IPS DF 4.7 (cell line): ENCODE results near the gene IREB2.

Experiments used
- DNase-seq: peaks from one replicate; pipeline ENCODE4 v3.0.0-alpha.2; 2013; ENCODE audit warnings: low spot score; ENCODE audit errors: extremely low read depth

Gene IREB2

DNA sequence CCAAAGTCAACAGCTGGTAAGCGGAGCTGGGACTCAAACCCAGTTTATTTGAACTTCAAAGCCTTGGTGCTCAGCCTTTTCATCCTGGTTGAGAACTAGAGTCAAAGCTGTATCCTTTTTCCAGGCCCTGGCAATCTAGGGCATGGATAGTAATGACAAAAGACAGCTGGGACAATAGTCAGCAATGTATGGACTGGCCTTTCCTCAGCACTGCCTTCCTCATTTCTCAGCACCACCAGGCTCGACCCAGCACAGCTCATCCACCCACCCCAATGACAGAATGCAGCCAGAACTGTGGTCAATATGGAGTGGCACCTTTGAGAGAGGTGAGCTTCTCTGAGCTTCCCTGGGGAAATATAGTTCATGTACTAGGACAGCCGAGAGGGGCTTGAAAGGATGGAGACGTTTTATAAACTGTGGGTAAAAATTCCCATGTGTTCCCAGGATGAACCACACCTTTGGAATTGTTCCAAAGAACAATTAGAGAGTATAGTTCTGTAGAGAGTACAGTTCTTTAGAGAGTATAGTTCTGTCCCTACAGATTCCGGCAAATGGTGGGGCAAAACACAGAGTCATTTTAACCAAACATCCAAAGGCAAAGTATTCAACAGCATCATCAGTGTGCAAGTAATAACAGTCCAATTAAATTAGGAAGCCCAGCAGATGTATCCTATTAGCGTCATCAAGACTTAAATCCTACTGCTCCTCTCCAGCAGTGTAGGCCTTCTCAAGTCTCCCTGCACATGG is 30.2 kb upstream of the IREB2 start:
- DNase-seq: no peak

DNA sequence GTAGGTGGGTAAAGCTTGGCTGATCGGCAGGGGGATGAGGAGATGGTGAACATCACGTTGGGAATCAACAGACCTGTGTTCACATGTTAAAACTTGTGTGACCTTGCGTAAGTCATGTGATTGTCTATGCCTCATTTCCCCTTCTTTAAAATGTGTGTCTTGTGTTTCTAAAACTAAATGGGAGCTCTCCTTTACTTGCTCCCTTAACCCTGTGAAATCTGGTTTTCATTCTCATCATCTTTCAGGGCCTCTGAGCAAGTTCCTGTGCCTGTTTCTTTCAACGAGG is 29.7 kb upstream of the IREB2 start:
- no peak for DNase-seq

DNA sequence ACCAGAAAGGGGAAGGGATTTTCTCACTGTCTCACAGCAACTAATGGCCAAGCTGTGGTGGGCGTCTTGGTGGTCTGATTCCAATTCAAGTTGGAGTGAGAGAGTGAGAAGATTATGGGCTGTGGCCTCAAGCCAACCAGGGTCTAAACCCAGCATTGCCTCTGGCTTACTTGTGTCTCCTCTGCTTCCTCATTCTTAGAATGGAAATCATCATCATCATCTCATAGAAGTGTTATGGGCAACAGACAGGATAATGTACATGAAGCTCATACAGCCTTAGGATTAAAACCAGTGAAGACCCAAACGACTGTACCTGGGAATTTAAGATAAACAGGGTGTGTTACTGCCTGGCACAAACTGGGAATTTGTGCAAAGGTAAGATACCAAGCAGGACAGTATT is 29.1 kb upstream of the IREB2 start:
- DNase-seq: no peak

DNA sequence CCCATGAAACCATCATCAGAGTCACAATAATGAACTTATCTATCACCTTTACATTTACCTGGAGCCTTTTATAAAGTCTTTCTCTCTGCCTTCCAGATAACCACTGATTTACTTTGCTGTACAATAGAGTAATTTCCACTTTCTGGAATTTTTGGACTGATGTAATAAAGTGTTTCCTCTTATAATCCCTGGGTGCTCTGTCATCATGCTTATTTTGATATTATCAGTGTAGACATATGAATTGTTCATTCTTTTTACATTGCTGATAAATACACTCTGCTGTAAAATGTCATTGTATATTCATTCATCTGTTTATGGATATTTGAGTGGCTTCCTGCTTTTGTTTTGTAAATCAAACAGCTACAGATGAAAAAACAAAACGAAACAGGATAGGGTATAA is 27.0 kb upstream of the IREB2 start:
- DNase-seq: no peak

DNA sequence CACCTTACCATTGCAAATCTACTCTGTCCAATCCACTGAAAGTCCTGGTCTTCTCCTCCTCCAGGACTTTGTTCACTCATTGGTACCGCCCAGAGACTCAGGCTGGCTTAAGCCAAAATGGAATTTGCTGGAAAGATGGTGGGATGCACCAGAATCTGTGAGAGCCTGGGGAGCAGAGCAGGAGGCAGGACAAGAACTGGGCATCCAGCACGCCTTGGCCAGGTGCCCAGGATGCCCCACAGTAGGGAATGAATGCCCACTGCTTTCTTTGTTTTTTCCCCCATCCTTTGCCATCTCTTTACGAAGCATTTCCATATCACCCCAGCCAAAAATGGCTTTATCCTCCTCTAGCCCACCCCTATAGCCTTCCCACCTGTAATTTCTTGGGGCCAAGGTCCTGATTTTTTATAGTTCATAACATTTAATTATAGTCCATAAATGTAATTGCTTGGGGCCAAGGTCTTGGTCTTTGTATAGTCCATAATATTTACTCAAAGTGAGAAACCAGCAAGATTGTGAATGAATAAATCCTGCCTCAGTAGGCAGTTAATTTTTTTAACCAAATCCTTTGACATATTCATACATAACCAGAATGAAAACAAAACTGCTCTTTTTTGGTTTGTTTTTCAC is 23.3 kb upstream of the IREB2 start:
- DNase-seq: no peak

DNA sequence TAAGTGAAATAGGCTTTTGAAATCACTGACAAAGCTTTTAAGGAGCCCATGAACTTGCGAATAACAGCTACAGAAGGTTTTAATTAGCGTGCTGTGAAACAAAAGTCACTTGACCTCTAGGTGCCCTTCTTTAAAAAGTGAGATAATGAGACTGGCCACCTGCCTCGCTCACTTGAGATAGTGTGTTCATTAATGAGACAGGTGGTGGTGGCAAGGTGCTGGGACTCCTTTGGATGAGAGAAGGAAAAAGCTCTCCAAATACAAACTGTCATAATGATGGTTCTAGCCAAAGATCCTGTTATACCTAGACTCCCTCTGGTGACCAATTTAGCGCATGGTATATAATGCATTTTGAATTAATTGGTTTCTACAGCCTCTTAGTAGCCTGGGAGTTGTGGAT is 22.7 kb upstream of the IREB2 start:
- DNase-seq: no peak

DNA sequence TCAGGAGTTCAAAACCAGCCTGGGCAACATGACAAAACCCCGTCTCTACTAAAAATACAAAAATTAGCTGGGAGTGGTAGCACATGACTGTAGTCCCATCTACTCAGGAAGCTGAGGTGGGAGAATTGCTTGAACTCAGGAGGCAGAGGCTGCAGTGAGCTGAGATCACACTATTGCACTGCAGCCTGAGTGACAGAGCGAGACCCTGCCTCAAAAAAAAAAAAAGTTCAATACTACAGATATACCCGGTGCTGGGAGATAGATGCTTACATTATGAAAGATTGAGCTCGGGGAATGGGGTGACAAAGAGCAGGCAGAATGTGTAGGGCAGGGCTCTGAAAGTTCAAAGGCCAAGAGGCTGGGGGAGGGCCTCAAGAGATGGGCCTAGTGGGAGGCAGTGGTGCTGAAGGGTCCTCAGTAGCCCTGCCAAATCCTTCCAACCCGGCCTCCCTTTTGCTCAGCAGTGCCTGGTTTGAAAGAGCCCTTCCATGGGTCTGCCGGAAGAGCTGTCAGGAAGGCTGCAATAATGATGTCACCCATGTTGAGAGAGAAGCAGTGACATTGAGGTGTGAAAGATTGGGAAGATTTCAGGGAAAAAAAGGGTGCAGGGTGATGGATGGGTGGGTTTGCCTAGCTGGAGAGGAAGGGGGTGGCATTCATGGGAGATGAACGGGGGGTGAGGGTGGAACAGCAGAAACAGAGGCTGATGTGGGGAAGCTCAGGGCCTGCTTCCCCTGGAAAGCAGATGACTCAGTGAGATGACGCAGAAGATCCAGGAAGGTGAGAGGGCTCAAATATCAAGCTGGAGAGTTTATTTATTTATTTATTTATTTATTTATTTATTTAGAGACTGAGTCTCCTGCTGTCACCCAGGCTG is 20.0 kb upstream of the IREB2 start:
- DNase-seq: no peak

DNA sequence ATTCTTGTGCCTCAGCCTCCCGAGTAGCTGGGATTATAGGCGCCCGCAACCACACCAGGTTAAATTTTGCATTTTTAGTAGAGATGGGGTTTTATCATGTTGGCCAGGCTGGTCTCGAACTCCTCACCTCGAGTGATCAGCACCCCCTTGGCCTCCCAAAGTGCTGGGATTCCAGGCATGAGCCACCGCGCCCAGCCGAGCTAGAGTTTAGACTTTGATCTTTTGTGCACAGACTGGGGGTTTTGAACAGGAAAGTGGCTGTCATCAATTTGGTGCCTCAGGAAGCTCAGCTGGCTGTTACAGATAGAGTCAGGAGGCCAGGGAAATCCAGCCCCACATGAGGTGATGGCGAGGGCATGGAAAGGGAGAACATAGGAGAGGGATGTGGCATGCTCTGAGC is 19.3 kb upstream of the IREB2 start:
- no peak for DNase-seq

DNA sequence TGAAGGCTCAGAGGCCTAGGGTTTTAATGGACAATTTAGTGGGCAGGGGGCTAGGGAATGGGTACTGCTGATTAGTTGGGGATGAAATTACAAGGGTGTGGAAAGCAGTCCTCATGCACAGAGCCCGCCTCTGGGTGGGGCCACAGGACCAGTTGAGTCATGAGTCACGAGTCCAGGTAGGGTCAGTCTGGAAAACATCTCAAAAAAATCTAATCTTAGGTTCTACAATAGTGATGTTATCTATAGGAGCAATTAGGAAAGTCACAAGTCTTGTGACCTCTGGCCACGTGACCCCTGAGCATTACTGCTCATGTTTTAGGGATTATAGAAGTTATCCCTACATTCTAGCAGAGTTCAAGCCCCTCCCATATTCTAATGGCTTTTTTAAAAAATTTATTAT is 18.6 kb upstream of the IREB2 start:
- DNase-seq: no peak

DNA sequence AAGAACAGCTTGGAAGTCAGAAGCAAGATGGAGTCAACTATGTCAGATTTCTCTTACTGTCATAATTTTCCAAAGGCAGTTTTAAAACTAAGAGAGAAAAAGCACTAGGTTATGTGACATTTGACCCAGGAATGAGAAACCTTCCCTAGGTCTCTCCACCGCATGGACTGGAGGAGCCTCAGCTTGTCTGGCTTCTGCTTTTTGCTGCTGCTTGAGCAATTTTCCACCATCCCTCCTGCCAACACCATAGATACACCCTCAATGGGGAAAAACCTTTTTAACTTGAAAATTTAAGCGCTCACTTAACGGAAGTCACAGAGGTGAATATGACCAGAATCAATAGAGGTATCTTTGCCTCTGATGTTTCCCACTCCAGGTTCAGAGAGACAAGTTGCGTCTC is 17.8 kb upstream of the IREB2 start:
- no peak for DNase-seq

DNA sequence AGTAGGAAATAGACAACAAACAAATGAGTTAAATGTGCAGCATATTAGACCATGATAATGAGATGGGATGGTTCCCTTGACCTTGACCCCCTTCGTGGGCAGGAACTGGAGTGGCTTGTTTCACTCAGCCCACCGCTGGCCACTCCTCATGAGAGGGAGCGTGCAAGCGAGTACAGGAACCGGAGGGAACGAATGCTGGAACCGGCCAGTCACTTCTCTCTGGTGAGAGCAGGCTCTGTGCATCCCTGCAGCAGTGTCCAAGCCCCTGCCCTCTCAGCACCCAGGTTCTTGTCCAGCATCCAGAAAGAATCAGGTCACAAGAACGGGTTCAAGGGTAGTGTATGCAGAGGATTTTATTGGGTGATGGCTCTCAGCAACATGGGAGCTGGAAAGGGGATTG is 17.2 kb upstream of the IREB2 start:
- DNase-seq: no peak

DNA sequence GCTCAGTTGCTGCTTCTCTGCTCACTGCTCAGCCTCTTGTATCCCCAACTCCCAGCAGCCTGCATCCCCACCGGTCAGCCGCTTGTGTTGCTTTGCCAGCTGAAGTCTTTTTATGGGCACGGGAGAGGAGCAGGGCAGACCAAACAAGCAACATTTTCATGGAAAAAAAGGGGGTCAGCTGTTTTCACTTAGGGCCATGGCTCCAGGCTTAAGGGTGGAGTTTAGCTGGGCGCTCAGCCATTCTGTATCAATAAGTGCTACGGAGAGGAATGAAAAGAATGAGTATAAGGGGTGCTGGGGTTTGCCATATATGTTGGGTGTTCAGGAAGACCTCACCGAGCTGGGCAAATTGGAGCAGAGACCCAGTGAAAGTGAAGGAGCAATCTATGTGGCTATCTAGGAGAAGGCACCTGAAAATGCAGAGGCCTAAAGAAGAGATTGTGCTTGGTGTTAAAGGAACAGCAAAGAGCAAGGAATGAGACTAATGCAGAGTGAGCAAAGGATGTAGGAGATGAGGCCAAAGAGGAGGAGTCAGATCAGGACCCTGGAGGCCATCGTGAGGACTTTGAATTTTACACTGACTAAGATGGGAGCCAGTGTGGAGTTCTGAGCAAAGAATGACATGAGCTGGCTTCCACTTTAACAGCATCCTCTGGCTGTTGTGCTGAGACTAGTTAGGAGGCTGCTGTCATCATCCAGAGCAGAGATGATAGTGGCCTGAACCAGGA is 16.6 kb upstream of the IREB2 start:
- no peak for DNase-seq

DNA sequence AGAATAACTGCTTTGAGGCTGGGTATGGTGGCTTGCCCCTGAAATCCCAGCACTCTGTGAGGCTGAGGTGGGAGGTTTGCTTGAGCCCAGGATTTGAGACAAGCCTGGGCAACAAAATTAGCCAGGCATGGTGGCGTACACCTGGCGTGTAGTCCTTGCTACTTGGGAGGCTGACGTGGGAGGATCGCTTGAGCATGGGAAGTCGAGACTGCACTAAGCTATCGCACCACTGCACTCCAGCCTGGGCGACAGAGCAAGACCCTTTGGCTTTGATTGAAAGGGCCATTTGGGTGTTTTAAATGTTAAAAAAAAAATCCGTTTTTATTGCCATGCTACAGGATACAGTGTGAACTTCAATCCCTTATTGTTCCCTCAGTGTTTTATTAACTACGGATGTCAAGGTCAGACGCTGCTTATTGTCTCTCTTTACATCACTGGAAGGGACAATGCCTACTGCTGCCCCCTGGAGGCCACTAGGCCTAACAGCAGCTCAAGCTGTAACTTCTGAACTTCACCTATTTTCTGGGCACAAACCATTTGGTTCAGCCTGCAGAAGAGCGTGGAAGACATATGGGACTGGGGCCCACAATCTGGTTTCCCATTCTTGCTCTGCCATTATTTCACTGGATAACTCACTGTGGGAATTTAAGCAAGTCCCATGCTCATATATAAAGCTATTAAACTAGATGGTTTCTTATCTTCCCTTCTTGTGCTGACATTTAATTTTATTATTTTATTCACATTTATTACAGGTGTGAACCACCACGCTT is 15.3 kb upstream of the IREB2 start:
- DNase-seq: no peak

DNA sequence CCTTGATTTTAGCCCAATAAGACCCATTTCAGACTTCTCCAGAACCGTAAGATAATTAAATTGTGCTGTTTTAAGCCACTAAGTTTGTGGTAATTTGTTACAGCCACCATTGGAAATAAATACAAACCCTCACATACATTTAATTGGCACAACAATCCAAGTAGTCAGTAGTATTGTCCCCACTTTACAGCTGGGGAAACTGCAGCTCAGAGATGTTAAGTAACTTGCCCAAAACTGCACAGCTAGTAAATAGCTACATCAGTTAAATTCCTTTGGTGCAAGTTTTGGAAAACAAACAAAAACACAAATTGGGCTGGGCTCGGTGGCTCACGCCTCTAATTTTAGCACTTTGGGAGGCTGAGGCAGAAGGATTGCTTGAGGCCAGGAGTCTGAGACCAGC is 13.3 kb upstream of the IREB2 start:
- no peak for DNase-seq

DNA sequence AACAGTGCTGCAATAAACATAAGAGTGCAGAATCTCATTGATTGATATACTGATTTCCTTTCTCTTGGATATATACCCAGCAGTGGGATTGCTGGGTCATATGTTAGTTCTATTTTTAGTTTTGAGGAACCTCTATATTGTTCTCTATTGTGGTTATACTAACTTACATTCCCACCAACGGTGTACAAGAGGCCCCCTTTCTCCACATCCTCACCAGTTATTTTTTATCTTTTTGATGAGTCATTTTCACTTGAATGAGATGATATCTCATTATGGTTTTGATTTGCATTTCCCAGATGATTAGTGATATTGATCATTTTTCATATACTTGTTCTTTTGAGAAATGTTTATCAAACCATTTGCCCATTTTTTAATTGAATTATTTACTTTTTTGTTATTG is 12.4 kb upstream of the IREB2 start:
- DNase-seq: no peak

DNA sequence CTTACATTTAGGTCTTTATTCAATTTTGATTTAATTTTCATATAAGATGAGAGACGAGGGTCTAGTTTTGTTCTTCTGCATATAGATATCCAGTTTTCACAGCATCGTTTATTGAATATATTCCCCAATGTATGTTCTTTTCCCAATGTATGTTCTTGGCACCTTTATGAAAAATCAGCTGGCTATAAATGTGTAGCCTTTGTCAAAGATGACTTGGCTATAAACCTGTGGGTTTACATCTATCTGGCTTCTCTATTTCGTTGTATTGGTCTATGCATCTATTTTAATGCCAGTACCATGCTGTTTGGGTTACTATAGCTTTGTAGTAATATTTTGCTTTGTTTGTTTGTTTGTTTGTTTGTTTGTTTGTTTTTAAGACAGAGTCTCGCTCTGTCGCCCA is 11.7 kb upstream of the IREB2 start:
- no peak for DNase-seq

DNA sequence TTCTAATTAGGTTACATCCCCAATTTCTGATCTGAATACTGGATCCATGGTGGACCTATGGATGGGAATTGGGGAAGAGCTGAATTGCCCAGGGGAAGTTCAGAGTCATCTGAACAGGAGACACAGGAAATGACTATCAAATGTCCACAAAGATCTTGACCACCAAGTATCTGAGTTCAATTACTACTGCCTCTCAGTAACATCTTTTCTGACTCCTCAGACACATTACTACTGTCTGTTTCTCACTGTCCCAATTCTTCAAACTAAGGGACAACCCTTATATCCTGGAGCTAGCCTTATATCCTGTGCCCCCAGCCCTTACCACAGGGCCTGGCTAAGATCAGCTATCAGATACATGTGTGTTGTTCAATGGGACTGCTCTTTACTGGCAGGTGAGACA is 10.1 kb upstream of the IREB2 start:
- no peak for DNase-seq

DNA sequence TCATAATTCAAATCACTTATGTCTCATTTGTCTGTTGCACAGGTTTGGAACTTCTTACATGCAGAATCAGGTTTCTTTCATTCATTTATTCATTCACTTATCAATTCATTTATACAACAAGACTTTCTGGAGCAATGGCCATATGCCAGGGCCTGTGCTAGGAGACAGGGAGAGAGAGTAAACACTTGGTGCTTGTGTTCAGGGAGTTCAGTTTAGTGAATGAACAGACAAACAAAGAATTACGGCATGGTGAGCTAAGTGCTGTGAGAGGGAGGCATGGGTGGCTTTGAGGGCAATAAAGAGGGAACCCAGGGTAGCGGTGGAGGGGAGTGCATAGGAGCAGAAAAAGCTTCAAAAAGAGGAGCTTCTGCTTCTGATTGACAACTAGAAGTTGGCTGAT is 8.5 kb upstream of the IREB2 start:
- DNase-seq: no peak

DNA sequence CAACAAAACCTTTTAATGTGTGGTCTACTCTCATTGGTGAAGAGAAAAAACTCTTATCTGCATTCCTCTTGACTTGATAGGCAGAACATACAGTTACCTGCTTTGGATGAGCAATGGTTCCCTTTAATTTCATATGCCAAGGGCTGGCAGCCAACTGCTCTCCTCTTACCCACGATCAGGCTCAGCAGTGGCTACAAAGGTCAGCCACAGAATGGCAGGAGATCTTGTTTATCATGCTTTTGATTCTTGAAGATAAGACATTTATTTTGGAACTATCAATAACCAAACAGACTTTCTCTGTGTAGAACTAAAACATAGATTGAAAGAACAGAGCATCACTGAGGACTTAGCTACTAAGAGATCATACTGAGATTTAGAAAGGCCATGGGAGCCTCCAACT is 6.1 kb upstream of the IREB2 start:
- DNase-seq: no peak

DNA sequence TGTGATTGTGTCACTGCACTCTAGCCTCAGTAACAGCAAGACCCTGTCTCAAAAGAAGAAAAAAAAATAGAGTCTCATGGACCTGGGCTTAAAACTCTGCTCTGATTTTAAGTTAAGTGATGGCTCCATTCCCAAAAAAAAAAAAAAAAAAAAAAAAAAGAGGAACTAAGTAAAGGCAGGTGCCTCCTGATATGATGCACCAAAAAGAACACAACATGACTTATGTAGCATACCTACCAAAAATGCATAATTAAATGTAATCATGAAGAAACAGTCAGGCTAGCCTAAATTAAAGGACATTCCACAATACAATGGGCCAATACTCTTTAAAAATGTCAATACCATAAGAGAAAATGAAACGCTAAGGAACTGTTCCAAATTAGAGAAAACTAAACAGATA is 5.4 kb upstream of the IREB2 start:
- no peak for DNase-seq

DNA sequence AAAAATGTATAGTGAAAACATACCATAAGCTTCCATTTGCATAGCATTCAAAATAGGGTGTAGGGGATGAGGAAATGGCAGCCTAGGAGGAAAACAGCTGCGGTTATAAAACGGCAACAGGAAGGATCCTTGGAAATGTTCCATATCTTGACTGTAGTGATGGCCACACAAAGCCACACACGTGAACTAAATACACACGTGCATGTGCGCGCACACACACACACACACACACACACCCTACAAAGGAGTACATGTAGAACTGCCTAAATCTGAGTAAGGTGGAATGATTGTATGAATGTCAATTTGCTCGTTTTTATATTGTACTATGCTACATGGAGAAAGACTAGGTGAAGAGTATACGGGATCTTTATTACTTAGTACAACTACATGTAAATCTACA is 3.9 kb upstream of the IREB2 start:
- no peak for DNase-seq
